ENCODE data around the gene KRT80.

The KRT80 gene

DNA sequence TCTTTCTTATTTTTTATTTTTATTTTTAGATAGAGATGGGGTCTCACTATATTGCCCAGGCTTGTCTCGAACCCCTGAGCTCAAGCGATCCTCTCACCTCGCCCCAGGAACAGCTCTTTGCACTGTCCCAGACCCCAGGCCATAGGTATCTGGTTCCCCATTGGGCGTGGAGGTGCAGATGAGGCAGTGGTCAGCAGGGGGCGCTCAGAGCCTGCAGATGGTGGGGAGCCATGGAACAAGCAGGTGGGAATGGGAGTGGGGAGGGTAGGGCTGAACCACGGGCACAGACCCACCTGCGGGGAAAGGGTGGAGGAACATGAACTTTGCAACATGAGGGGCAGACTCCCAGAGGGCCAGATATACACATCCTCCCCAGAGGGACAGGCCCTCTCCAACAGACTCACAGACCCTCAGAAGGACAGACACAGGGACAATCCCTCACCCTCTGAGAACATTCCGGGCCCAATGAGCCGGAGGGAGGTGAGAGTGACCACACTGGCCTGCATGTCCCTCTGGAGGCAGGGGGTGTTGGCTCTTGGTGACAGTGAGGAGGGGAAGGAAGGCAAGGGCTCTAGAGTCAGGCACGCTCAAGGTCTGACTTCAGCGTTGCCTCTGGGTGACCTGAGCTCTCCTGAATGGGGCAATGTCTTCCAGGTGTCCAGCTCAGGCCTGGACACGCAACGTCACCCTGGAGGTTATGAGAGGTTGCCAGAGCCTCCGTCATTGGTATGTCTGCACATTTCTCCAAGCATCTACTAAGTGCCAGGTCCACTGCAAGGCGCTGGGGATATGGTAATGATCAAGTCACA lies 34.9 kb downstream of the KRT80 start:
- DNase-seq (ENCODE audit: low spot score) (peak; percentile 78), FAIRE-seq (peak; percentile 56)

DNA sequence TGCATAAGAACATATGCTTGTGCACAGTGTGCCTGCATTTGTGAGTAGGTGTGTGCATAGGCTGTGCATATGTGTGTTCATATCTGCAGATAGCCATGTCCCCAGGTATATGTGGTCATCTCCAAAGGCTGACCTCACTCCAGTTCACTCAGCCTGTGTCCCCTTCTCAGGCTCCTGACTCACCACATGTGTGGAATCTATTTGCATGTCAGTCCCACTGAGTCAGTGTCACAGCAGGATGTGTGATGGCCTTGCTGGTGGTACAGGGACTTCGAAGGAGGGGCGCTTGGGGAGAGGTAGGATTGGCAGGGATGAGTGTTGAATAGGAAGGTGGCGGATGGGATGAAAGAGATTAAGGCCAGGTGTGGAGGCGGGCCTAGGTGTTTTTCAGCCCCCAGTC lies 35.5 kb downstream of the KRT80 start:
- DNase-seq (ENCODE audit: low spot score) (no peak), FAIRE-seq (no peak)

DNA sequence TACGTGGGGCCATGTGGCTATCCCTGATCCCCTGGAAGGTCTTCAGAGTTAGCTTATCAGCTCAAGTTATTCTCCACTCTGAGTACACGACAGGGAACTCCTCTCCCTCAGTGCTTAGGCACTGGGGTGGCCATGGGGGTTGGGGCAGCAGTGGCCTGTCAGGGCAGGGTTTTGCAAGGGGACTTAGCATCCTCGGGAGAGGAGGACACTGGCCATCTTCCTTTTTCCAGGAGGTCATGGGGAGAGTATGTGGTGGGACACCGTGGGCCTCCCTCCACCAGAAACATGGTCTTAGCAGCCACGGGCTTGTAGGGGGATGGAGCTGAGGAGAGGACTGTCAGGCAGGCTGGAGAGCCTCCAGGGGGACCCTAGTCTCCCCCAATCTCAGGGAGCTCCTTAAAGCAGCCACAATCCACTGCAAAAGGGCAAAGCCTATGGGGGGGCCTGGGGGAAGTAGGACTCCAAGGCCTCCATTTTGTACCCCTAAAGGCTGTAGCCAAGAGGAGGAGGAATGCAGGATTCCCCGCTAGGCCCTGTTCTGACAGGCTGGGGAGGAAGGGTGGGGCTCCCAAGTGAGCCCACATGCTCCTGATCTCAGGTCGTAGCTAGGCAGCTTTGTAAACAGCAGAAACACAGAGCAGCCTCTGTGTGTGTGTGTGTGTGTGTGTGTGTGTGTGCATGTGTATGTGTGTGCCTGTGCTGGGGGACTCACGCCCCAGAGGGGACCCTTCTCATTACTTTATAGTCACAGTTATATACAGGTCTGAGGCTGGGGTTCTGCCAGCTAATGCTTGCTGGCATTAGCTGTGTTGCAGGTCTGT lies 36.6 kb downstream of the KRT80 start:
- peak; percentile 40 for FAIRE-seq
- DNase-seq (ENCODE audit: low spot score): no peak

DNA sequence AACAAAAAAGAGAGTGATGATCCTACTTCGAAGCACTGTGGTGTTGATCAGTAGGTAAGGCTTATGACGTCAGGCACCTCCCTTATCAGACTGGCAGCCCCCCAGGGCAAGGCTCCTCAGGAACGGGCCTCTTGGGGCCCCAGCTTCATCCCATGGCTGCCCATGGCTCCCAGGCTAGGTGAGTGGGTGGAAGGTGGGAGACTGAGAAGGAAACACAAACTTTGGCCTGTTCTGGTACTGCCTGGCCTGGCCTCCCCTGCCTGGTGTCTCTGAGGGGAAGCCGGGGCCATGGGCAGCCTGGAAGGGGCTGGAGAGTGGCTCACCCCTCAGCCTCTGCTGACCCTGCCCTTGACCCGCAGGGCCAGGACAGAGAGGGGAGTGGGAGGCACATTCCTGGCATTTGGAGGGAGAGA lies 38.9 kb downstream of the KRT80 start:
- DNase-seq (ENCODE audit: low spot score) (no peak), FAIRE-seq (peak; percentile 5)

DNA sequence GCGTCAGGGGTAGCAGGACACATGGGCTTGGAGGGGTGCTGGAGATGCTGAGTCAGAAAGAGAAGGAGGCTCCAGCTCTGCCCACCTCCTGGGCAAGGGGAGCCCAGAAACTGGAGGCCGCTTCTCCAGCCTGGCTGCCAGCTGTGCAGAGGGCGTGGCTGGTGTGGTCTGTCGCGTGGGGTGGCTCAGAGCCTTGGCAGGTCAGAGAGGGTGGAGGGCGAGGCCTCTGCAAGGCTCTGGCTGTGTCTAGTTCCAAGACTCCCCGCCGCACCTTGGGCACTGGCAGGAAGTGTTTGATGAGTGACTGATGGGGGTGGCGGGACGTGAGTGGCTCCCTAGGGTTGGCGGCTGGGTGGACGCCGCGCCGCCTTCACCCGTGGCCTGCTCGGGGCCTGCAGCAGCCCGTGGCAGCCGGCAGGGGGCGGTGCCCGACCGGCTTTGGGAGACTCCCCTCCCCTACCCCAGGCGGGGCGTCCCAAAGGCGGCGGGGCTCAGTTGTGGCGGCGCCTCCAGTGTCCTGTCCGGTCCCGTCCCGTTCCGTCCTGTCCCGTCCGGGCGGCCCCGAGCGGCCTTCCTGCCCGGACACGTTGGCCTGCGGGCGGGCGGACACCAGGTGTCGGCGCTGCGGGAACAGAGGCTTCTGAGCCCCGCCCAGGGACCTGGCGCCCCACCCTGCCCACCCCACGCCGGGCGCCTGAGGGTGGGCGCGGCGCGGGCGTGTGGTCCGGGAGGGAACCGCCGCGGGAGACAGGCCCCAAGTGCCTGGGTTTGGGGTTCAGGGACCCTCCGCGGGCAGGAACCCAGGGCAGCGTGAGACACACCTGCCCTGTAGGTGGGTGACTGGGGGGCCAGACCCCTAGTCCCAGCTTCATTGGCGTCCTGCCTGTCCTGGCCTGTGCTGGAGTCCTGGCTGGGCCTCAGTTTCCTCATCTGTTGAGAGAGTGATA lies 39.7 kb downstream of the KRT80 start:
- FAIRE-seq (no peak), DNase-seq (ENCODE audit: low spot score) (no peak)

DNA sequence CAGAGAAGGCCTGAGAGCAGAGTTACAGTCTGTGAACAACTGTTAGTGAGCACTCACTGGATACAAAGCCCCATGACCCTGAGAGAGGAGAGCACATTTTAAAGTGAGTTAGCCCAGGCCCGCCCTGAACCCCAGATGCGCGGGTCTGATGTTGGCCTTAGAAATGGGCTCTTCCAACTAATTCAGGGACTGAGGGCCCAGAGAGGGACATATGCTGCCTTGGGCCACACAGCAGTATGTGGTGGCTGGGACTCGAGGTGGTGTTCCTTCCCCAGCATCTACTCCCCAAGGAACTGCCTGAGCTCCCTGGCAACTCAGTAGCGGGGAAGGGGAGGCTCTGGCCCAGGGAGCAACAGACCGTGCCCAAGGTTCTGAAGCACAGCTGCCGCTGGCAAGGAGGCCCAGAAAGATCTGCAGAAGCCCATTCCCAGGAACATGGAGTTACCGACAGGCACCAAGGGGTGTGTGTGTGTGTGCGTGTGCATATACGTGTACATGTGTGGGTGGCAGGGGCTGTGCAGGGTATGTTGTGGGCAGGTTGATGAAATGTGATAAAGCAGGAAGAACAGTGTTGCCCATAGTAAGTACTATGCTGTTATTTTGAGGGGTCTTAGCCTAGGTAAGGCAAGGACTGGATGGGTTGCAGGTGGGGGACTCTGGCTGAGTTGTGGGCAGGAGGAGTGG lies 40.5 kb downstream of the KRT80 start:
- FAIRE-seq (peak; percentile 40), DNase-seq (ENCODE audit: low spot score) (no peak)

DNA sequence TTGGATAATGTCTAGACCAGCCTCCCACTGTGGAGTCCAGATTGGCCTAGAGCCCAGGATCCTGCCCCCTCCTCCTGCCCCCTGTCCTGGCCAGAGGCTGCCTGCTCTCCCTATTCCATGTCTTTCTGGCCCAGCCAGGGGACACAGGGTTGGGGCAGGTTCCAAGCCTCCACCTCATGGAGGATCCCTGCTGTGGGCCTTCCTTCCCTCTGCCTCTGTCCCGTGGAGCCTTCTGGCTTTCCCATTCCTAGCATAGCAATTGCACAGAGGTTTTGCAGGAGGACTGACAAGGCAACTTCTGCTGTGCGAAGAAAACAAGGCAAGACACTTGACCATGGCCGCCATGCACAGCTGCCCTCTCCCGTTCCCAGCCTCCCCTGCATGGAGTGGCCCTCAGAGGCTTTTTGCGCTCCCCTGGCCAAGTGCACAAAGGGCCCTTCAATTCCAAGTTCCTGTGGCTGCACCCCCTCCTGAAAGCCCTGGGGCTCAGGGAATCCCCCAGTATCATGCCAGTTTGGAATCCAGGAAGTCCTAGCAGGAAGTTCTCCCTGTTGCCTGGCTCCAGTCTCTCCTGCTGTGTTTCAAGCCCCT lies 42.1 kb downstream of the KRT80 start:
- FAIRE-seq (peak; percentile 13), DNase-seq (ENCODE audit: low spot score) (no peak)

DNA sequence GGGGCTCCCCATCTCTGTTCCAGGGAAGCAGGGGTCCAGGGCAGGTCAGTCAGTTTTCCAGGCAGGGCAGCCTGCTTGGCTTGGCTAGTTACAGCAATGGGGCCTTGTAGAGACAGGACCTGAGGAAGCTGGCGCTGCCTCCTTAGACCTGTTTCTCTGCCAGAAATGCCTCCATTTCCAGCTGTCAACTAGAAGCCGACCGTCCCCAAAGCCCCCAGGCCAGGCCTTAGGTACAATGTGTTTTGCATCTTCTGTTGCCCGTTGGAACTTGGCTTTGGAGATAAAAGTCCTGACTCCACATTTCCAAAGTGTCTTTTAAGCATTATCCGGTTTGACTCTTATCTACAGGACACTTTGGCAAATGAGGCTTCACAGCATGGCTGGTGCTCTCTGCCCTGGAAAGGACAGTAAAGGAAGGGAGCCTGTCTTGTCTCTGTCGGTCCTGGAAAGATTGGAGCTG lies 42.6 kb downstream of the KRT80 start:
- no peak for FAIRE-seq
- DNase-seq (ENCODE audit: low spot score): no peak

DNA sequence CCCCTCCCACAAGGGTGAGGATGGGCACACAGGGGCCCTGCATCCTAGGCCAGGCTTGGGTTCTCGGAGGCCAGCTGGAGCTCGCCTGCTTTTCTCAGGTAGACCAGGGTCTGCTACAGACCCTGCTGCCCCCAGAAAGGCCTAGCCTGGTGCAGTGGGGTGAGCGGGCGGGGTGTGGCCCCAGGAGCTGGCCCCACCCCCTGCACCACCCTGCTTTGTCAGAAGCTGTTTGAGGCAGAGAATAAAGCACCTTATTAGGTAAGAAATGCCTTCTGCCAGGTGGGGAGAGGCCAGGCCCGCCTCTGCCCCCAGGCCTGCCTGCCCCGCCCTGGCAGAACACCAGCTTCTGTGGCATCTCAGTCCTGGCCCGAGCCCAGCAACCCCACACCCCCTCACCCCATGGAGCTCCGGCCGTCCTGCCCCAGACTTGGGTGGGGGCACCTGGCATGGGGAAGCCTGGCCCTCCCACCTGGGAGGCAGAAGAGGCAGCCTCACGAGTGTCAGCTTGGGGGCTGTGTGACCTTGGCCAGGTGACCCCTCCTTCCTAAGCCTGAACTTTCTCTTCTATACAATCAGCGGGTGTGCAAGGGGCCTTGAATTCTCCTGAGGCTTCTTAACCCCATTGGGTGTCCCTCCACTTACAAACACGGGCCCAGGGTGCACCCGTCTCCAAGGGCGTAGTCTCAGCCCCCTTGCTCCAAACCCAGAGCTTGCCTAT lies 43.2 kb downstream of the KRT80 start:
- DNase-seq (ENCODE audit: low spot score): peak; percentile 77

DNA sequence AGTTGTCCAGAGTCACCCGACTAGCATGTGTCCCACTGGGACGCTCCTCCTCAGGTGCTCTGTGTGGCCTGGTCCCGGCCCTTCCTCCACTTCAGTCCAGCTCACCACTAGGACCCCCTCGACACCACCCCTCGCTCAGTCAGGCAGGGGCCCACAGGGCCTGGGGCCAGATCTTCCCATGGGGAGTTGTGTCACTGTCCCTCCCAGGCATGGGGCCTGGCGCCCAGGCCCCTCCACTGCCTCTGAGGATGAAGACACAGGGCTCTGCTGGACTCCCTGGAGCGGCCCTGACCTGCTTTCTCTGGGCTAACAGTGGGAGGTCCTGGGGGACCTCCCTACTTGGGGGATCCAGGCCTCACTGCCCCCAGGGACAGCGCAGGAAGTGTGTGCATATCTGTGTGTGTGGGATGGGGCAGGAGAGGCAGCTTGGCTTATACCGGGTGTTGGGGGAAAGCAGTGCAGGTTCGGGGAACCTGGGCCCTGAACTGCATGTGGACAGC lies 43.8 kb downstream of the KRT80 start:
- FAIRE-seq: no peak
- no peak for DNase-seq (ENCODE audit: low spot score)

More for the DNA sequence above, 43.2 kb downstream of the KRT80 start:
- peak; percentile 95 for FAIRE-seq

DNA sequence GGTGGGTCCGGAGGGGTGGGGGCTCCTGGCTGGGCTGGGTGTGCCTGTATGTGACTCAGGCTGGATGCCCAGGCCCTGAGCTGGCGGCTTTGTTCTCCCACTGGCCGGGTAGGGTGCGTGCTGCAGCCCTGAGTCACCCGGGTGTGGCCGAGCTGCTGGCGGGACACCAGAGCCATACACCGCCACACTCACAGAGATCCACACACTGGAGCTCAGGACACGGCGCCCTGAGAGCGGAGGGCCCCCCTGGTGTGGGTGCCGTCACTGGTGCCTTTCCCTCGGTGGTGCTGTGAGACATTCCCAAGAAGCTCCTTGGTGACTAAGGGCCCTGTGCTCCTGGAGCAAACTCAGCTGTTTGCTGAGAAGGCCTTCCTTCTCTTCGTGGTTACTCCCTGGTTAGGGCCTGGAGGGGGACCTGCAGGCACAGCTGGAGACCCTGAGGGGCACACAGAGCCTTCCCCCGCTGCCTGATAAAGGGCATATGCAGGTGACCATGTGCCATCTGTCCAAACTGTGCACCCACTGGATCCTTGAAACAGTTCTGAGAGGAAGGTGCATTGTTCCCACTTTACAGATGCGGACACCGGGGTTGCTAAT lies 44.3 kb downstream of the KRT80 start:
- DNase-seq (ENCODE audit: low spot score) (peak; percentile 96), FAIRE-seq (peak; percentile 96)

DNA sequence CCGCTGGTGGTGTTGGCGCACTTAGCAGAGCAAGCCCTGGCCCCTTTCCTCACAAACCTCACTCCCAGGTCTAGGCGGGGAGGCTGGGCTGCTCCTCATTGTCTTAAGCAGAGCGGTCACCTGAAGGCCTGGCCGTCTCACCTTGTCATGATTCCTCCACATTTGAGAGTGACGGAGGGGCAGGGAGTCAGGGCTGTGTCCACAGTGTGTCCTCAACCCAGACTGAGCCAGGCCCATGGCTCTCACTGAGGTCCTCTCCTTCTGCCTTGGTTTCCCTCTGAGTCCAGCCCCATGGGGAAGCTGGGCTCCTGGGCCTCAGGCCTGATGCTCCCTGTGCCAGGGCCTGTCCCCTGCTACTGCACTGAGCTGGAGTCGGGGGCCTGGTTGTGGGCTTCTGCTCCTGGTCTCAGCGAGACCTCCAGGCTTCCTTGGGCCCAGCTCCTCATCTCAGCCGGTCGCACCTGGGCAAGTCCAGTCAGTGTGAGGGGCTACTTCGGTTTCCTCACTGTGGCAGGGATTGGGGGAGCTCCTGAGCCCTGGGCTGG lies 44.9 kb downstream of the KRT80 start:
- FAIRE-seq: no peak
- no peak for DNase-seq (ENCODE audit: low spot score)

DNA sequence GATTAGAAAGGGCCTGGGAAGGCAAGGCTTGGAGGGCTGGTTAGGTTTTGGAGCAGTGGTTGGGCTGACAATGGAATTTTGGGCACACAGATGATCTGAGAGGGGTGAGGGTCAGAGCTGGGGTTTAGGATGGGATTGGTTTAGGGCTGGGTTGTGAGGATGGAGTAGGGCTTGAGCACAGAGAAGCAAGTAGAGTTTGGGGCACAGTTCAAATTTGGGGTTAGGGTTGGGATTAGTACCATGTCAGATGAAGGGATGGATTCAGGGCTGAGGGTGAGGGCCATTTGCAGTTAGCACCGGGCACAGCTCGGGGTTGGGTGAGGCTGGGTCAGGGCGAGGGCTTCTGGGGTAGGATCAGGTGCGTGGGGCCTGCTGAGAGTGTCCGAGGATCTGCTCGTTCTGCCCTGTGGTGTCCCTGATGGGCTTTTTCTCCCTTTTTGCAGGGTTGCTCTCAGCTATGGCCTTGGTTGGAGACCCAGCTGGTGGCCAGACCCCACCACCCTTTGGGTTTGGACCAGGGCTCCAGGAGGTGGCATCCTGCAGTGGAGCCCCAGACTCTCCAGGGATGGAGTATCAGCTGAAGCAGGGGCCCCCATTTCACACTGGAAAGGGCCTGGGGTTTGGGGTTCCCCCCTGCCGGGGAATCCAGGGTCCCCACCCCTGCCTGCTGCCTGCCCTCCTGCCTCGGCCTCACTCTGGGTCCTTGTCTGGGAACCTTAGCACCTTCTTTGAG lies 45.6 kb downstream of the KRT80 start:
- DNase-seq (ENCODE audit: low spot score): no peak
- no peak for FAIRE-seq

DNA sequence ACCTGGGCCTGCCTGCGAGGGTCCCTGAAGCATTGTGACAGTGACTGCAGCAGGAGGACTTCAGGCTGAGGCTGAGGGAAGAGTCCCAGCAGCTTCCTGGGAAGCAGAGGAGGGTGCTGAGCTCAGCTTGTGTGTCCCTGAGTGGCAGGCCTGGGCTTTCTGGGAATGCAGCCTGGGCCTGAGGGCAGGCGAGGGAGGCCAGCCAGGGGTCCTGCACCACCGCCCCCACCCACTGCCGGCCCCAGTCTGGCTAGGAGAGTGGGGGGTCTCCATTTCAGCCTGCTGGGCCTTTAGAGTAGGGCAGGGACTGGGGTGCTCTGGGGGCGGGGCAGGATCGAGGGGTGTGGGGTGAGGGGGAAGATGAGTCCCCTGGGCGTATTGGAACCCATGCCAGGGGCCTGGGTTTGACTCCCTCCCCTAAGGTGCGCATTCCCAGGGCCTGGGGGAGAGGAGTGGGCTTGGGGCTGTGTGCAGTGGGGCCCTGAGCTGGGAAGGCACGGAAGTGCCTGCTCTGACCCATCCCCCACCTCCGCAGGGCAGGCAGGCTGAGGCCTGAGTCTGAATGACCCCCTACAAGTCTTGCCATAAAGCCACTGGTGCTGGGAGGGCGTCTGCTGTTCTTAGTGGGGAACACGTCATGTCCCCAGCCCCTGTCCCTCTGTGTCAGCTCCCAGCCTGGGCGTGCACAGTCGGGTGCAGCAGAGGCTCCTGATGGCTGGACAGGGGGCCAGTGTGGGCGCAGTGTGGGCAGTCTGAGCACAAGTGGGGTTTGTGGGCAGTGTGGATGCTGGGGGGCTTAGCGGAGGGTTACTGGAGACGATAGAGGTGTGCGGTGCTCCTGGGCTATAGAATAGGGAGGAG lies 46.4 kb downstream of the KRT80 start:
- no peak for DNase-seq (ENCODE audit: low spot score)
- peak; percentile 67 for FAIRE-seq

DNA sequence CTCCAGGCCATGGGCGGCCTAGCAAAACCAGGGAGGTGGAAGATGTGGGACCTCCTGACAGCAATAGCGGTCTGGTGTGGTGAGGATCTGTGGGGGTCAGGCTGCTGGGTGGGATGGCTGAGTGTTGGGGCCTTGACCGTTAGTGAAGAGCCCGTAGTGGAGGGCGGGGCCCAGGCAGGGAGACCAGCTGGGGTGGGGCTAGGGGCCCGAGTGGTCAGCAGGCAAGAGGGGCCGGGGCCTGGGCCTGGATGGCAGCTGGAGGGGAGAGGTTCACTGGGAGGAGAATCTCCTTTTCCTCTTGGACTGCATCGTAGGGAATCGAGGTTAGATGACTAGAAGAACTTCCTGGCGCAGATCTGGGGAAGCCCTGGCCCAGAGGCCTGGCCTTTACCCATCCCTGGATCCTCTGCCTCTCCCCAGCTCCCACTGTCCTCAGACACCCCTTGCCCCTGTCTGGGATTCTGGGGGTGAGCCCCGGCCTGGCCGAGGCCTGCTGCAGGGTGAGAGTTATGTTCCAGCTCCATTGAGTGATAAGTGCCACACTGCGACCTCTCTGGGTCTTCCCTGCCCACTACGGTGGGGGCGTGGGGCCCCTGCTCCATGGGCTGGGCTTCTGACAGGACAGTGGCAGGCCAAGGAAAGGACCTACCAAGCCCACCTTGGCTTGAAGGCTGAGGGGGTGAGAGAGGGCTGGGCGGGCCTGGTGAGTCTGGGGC lies 47.1 kb downstream of the KRT80 start:
- no peak for DNase-seq (ENCODE audit: low spot score)
- no peak for FAIRE-seq

DNA sequence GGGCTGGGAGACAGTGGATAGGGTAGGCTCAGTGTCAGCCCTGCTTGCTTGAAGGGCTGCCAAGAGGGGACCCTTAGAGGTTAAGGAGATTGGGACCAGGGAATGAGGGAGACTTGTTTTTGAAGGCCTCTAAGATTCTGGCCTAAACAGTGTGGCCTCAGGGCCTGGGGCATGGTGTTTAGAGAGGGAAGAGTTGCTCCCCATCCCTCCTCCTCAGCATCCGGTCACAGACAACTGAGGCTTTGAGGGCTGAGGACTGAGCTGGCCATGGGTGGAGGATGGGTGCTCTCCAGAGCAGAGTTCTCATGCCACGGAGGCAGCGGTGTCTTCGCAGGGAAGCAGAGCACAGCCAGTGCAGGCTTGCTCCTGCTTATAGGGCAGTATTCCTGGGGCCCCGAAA lies 49.4 kb downstream of the KRT80 start:
- DNase-seq (ENCODE audit: low spot score) (no peak), FAIRE-seq (no peak)

DNA sequence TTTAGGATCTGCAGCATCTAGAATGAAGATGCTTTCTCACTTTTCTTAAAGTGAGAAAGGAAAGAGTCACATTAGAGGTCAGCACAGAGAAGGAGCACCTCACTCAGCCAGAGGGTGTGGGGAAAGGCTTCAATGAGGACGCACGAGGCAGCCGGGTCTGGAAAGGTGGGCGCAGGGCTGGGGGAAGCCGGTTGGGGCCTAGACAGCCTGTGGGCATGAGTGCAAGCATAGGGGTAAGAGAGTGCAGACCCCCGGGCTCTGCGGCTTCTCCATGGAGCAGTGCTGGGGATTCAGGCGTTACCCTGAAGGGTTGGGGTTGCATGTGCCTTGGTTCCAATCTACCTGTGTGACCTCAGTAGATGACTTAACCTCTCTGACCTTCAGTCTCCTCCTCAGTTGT lies 49.9 kb downstream of the KRT80 start:
- DNase-seq (ENCODE audit: low spot score): no peak
- no peak for FAIRE-seq

Measured in urothelium cell line (cell line).